SK-MEL-5 (cell line): ENCODE results near the gene PCDH17. TPM values are rescaled to one million over a fixed set of nuclear protein-coding genes. Genes with fewer than 3 reads are reported as not detected.

Experiments
- DNase-seq: peaks from one replicate; pipeline ENCODE4 v3.0.0-alpha.2; 2016; ENCODE audit warnings: low read depth, low spot score
- in situ Hi-C: cut with HindIII; loops from 2 replicates; pipeline ENCODE4 v1.10.0; 2016; ENCODE audit warnings: low sequenced_read_pairs, high pct_unique_total_duplicates, low pct_unique_long_range_greater_than_20kb
- total RNA-seq: library from RNA; depleted of rRNA; stranded (reverse); fragments of >200 nt; shearing (Covaris generic); gene quantifications from 2 replicates; pipeline ENCODE4 v1.2.3, GENCODE V29; 2014

Gene PCDH17
- total RNA-seq, 1 experiment from 2014 or later, result 0.32 TPM

GRCh38 chr13:57680609-57681008, 49.1 kb downstream of the PCDH17 start:
- in situ Hi-C loops, result no loop called here
- no peak for DNase-seq

GRCh38 chr13:57682128-57682716, 50.7 kb downstream of the PCDH17 start:
- no peak for DNase-seq
- in situ Hi-C loops, result no loop called here

DNA sequence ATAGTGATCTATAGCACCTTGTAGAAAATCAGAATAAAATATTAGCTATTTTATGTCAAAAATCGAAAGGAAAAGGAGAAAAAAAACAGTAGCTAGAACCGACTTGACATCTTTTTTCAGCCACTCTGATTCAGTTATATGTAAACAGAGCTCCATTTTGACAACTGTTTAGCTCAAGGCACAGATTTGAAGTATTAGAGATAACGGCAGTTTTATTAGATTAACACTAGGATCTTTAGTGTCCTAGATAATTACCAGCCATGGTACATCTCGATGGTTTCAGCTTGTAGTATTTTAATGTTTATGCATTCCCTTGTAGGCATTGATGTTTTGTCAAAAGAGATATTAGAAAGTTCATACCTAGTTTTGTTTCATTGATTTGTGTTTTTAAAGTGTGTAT, 67.3 kb downstream of the PCDH17 start:
- no peak for DNase-seq
- in situ Hi-C loops, result no loop called here

DNA sequence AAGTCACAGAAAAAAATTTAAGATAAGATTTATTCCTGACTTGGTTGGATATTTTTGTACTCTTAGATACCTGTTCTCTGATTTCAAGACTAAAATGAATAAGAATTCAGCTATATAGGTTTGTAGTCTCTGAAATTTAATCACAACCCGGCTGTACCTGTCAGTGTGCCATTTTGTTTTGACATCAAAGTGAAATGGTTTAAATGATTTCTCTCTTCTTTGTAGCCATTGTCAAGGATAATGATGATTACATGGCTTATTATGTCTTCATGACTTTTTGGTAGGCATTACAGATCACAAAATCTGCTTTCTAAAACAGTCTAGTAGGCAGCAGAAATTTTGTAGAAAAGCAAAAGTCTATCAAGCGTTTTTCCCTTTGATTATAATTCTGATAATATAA, 72.5 kb downstream of the PCDH17 start:
- in situ Hi-C loops, result no loop called here
- no peak for DNase-seq

- in situ Hi-C loops, result no loop called here
- peak; percentile 62 for DNase-seq
Measured at GRCh38 chr13:57716295-57716694, 84.8 kb downstream of the PCDH17 start.

- in situ Hi-C loops, result no loop called here
- DNase-seq, result no peak
Measured at GRCh38 chr13:57724486-57725272, 93.1 kb downstream of the PCDH17 start.

DNA sequence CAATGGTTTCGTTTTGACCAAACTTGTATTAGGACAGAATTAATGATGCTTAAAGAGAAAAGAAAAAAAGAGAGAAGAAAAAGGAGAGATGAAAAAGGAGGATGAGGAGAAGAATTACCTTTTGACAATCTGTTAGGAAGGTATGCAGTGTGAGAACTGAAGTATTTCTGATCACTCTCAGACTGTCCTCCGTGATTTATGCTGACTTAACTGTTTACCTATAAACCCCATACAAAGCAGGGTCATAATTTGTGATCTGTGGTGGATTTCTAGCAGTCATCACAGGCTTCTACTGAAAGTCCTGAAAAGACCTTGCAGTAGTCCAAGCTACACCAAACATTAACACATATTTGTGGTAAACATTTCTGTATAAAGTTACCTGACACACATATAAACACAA, 93.9 kb downstream of the PCDH17 start:
- no peak for DNase-seq
- in situ Hi-C loops, result no loop called here

DNA sequence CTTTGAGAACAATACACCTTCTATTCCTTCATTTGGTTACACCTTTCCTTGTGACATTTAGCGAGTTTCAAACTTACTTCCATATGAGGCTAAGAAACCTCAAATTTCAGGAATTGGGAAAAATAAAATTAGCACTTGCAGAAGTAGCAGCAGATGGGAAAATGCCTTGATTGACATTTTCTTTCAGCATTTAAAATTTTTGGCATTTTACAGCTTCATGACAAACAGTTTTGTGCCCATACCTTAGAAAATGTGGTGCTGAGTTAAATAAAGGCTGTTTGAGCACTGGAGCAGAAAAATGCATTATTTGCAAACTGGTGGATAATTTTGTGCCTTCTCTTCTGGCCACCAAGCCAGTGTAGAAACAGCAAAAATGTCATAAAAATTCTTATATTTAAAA, 95.4 kb downstream of the PCDH17 start:
- in situ Hi-C loops, result no loop called here
- DNase-seq, result no peak

DNA sequence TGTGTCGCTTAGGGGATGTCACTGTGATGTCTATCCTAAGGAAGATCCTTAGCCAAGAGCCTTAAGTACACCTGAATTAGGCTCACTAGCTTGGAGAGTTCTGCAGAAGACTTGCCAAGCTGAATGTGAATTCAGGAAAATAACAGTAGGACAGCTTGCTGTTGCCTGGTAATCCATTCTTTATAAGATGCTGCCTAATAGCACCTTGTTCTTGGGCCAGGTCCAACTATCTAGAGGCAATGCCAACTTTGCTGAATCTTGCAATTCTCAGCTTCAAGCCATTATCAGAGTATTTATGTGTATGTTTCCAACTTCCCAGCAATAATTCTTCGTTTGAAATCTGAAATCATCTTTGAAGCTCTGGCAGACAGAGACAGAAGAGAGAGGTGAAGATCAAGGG, 102.8 kb downstream of the PCDH17 start:
- in situ Hi-C loops, result no loop called here
- no peak for DNase-seq

DNA sequence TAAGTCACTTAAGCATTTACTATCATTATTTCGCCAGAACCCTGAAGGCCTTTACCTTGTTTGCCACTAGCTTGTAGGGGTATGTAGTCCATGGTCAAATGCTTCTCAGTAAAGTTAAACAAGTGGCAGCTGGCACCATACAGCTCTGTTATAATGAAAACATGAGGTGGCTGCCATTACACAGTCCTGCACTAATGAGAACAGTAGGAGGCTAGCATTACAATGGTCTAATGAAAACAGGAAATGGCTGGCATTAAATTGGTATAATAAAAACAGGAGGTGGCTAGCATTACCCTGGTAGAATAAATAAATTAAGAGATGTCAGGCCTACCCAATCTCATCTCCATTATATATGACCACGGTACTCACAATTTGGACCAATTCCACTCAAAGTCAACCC, 107.5 kb downstream of the PCDH17 start:
- in situ Hi-C loops, result no loop called here
- DNase-seq, result no peak

- in situ Hi-C loops, result no loop called here
- DNase-seq, result no peak
Measured at GRCh38 chr13:57739543-57740190, 108.1 kb downstream of the PCDH17 start.

GRCh38 chr13:57740719-57741118, 109.2 kb downstream of the PCDH17 start:
- in situ Hi-C loops, result no loop called here
- DNase-seq, result no peak

DNA sequence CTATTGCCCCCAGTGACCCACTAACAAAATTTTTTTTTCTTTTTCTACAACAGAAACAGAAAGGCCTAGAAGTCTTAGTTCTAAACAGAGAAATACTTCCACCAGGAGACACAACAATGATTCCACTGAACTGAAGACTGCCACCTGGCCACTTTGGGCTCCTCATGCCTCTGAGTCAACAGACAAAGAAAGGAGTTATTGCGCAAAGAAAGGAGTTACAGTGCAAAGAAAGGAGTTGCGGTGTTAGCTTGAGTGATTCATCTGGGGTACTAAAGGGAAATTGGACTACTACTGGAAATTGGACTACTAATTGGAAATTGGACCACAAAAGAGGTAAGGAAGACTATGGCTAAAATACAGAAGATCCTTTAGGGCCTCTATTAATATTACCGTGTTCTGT, 116.6 kb downstream of the PCDH17 start:
- in situ Hi-C loops, result no loop called here
- DNase-seq, result no peak

DNA sequence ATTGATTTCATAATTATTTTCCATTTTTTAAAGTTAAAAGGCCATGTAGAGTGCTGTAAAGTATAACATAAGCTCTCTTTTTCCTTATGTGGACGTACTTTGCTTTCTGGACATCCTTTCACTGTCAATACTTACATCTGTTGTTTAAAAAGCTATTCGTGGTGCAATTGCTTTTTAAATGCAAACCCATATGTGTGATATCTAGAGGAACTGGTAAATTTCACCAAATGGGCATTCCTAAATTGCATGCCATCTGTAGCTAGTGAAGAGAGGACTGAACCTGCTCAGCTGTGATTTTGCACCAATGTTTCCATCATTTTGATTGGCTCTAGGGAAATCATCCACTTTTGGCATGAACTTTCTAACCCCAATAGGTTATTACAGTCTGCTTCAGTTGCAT, 129.4 kb downstream of the PCDH17 start:
- in situ Hi-C loops, result no loop called here

GRCh38 chr13:57763689-57764088, 132.1 kb downstream of the PCDH17 start:
- in situ Hi-C loops, result no loop called here
- DNase-seq, result no peak

More for the DNA sequence above, 129.4 kb downstream of the PCDH17 start:
- DNase-seq, result peak; percentile 7
